ENCODE measurements around the gene PARP8.
"Not testable (repeated sequence)": the region's sequence is repeated elsewhere in the genome, so short reads cannot be mapped to it uniquely, and the experiment has no call there.

PARP8 gene

DNA sequence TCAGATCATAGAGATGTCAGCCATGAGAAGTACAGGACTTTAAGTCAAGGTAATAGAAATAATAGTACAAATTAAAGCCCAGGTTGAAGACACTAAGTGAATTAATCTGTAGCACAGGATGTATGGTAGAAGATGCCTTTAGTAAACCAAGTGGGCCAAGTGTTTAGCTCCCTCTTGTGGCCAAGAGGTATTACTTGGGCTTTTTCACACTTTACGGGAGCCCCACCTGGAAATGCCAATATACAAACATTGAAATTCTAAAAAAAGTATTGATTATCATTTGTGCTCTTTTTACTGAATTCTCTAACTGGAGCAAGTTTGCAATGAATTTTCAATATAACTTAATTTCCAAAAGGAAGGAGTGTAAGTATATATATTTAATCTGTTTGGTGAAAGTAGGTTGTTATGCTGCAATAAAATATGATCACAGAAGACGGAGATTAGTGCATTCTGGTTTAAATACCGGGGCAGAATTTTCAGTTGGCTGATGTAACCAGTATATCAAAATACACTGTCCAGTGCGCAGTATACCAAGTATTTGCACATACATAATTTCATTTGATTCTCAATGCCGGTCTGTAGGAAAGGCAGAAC, 84.7 kb downstream of the PARP8 start:
- H3K27me3 ChIP-seq (ENCODE audit: low read depth) = no peaks in the 10 kb centered on the region
- peak; percentile 32 to 51 for DNase-seq (ENCODE audit: low spot score in 2 of 2)
- H3K36me3 ChIP-seq (replicated peaks) = no peaks in the 10 kb centered on the region
- H3K4me1 ChIP-seq = no peaks in the 10 kb centered on the region
- no peak overlapping the region for H3K4me3 ChIP-seq
- in situ Hi-C loops (cut with MboI; ENCODE audit: low sequenced_read_pairs) = no loop called here
- H3K9me3 ChIP-seq = no peaks in the 10 kb centered on the region

DNA sequence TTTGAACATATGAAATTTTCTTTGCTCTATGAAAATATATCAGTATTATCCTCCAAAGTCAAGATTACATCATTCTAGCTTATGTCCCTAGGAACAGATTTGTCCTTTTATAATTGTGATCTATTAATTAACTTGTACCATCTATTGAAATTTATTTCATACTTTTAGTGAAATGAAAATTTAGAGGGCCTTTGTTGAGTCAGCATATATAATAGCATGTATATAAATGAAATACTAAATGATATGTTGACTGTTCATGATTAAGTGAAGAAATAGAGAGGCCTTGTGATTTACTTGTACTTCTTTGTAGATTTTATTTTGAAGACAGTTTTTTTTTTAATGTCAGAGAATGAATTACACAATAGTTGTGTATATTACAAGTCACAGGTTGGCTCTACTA, 86.4 kb downstream of the PARP8 start:
- in situ Hi-C loops (cut with MboI; ENCODE audit: low sequenced_read_pairs) = no loop called here
- Histone ChIP-seq H3K4me3 (no peak overlapping the region), H3K36me3 (replicated peaks) (no peaks in the 10 kb centered on the region), H3K27me3 (ENCODE audit: low read depth) (no peaks in the 10 kb centered on the region), H3K4me1 (no peaks in the 10 kb centered on the region), H3K9me3 (no peaks in the 10 kb centered on the region)
- DNase-seq (ENCODE audit: low spot score in 2 of 2) = no peak

DNA sequence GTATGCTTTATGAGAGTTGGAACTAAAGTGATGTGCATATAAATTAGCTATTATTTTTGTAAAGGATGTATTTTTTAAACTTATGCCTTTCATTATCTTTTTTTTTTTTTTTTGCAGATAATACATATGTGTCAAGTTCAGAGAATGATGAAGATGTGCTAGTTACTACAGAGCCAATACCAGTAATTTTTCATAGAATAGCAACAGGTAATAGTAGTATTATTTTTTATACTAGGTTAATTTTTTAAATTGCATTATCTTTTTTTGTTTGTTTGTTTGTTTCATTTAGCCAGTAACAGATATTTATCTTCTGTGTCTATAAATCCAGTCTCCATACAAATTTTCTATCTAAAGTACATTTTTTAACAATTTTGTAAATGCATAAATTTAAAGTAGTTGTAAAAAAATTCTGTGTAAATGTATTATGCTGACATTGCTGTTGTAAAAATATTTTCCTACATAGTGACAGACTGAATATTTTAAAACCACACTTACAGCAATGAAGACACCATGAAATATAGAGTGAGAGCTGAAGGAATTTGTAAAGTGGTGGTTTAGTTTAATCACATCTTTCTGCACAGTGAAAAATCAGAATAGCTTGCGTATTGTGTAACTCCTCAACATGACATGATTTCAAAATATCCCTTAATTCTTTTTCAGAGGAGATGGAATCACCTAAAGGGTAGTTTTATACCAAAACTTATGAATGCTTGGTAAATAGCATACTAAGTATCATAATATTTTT, 93.3 kb downstream of the PARP8 start:
- Histone ChIP-seq H3K4me3 (no peak overlapping the region), H3K27me3 (ENCODE audit: low read depth) (no peaks in the 10 kb centered on the region), H3K9me3 (no peaks in the 10 kb centered on the region), H3K36me3 (replicated peaks) (no peaks in the 10 kb centered on the region), H3K4me1 (no peaks in the 10 kb centered on the region)
- no peak for DNase-seq (ENCODE audit: low spot score in 2 of 2)
- in situ Hi-C loops (cut with MboI; ENCODE audit: low sequenced_read_pairs) = no loop called here

DNA sequence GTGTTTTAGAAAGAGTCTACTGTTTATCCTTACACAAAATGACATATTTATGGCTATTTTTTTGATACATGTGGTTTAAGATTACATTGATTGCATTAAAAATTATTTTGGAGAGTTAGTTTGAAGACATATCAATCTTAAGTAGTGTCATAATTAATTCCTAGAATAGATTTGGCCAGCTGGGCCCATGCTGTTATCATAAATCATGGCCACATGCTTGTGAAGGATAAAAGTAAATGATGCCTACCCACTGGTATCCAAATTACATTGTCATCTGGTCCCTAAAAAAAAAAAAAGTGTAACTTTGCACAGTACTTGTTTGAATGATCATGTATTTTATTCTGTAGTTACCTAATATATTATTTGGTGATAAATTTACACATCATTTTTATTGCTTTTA, 96.9 kb downstream of the PARP8 start:
- H3K4me1 ChIP-seq = no peaks in the 10 kb centered on the region
- no peaks in the 10 kb centered on the region for H3K27me3 ChIP-seq (ENCODE audit: low read depth)
- H3K36me3 ChIP-seq (replicated peaks) = no peaks in the 10 kb centered on the region
- DNase-seq (ENCODE audit: low spot score in 2 of 2) = no peak
- no peaks in the 10 kb centered on the region for H3K9me3 ChIP-seq
- no peak overlapping the region for H3K4me3 ChIP-seq
- in situ Hi-C loops (cut with MboI; ENCODE audit: low sequenced_read_pairs) = no loop called here

DNA sequence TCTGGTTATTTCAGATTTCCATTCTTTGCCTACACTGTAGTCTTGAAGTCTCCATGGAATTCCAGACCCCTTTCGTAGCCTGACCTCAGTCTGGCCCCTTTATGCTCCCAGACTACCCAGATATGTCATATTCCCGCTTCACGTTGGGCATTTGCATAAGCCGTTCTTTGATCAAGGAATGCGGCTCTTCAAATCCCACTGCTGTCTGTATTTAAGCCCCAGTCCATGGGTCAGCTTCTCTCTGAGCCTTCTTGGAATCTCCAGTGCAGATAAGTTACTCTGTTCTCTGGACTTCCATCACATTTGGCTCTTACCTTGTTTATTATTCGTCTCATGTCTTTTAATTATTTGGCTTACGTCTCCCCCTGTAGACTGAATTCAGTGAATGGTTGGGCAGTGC, 97.4 kb downstream of the PARP8 start:
- peak; percentile 34 to 43 for DNase-seq (ENCODE audit: low spot score in 2 of 2)
- Histone ChIP-seq H3K4me1 (no peaks in the 10 kb centered on the region), H3K36me3 (replicated peaks) (no peaks in the 10 kb centered on the region), H3K27me3 (ENCODE audit: low read depth) (no peaks in the 10 kb centered on the region), H3K9me3 (no peaks in the 10 kb centered on the region), H3K4me3 (no peak overlapping the region)
- in situ Hi-C loops (cut with MboI; ENCODE audit: low sequenced_read_pairs) = no loop called here

DNA sequence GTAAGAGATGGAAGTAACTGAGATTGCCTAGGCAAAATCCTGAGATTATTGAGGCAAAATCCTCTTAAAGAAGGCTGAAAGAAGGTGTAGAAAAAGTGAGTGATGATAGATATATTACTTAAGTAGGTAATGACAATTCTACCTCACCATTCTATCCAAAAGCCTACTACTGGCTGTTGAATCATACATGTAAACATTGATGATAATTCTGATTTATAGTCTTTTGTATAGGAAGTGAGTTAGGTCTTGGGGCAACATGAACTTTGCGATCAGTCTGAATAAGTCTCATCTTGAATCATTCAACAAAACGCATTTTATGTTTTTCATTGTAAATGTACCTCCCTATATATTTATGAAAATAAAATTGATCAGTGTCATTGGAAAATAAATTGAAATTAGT, 99.6 kb downstream of the PARP8 start:
- DNase-seq (ENCODE audit: low spot score in 2 of 2) = no peak
- Histone ChIP-seq H3K4me3 (no peak overlapping the region), H3K27me3 (ENCODE audit: low read depth) (no peaks in the 10 kb centered on the region), H3K4me1 (no peaks in the 10 kb centered on the region), H3K36me3 (replicated peaks) (no peaks in the 10 kb centered on the region), H3K9me3 (no peaks in the 10 kb centered on the region)
- in situ Hi-C loops (cut with MboI; ENCODE audit: low sequenced_read_pairs) = no loop called here

DNA sequence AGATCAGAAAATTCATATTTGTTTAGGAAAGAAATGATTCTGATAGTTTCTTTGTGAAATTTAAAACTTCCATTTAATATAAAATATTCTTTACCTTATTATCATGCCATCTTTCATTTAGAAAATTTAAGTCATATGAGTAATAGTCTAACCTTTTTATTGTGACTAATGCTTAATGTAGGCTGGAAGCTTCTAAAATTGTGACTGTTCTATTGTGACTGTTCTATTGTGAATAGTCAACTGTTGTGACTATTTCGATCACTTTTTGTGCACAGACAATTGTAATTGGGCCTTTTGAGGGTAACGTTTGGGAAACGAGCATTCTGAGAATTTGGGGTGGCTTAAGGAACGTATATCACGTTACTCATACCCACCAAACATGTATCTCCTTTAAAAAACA, 100.0 kb downstream of the PARP8 start:
- no peaks in the 10 kb centered on the region for H3K4me1 ChIP-seq
- in situ Hi-C loops (cut with MboI; ENCODE audit: low sequenced_read_pairs) = no loop called here
- H3K9me3 ChIP-seq = no peaks in the 10 kb centered on the region
- H3K4me3 ChIP-seq = no peak overlapping the region
- DNase-seq (ENCODE audit: low spot score in 2 of 2) = no peak
- H3K36me3 ChIP-seq (replicated peaks) = no peaks in the 10 kb centered on the region
- no peaks in the 10 kb centered on the region for H3K27me3 ChIP-seq (ENCODE audit: low read depth)

DNA sequence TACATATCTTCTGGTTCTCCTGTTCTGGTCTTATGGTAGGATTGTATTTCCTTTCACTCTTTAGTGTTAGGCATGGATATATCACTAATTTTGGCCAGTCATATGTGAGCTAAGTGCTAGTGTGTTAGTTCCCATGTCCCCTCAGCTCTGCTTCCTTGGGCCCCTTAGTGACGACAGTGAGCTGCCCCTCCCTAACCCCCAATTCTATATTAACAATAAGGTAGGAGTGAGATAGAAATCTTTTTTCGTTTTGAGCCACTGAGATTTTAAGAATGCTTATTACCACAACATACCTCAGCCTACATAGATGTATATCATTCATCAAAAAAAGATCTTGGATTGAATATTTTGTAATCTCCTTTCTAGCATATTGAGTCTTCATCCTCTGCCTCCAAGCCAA, 100.5 kb downstream of the PARP8 start:
- in situ Hi-C loops (cut with MboI; ENCODE audit: low sequenced_read_pairs) = no loop called here
- no peak for DNase-seq (ENCODE audit: low spot score in 2 of 2)
- H3K9me3 ChIP-seq = no peaks in the 10 kb centered on the region
- no peaks in the 10 kb centered on the region for H3K4me1 ChIP-seq
- no peaks in the 10 kb centered on the region for H3K36me3 ChIP-seq (replicated peaks)
- no peak overlapping the region for H3K4me3 ChIP-seq
- H3K27me3 ChIP-seq (ENCODE audit: low read depth) = no peaks in the 10 kb centered on the region

DNA sequence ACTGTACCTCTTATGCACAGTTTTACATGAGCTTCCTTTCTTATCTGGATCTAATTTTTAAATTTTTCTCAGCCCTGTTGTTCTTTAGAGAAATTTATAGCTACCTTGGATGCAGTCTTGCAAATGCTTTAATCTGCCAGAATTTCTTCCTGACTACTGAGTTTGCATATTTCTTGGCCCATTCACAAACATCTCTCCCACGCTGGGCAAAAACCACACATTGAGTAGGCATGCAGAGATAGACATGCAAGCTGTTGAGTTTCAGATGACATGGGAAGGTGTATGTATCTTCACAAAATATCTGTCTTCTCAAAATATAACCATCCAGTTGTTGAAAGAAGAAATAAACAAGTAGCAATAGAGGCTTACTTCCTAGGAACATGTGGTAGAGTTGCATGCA, 101.2 kb downstream of the PARP8 start:
- no peaks in the 10 kb centered on the region for H3K4me1 ChIP-seq
- no peak for DNase-seq (ENCODE audit: low spot score in 2 of 2)
- H3K27me3 ChIP-seq (ENCODE audit: low read depth) = no peaks in the 10 kb centered on the region
- in situ Hi-C loops (cut with MboI; ENCODE audit: low sequenced_read_pairs) = no loop called here
- no peaks in the 10 kb centered on the region for H3K36me3 ChIP-seq (replicated peaks)
- H3K4me3 ChIP-seq = no peak overlapping the region
- no peaks in the 10 kb centered on the region for H3K9me3 ChIP-seq

DNA sequence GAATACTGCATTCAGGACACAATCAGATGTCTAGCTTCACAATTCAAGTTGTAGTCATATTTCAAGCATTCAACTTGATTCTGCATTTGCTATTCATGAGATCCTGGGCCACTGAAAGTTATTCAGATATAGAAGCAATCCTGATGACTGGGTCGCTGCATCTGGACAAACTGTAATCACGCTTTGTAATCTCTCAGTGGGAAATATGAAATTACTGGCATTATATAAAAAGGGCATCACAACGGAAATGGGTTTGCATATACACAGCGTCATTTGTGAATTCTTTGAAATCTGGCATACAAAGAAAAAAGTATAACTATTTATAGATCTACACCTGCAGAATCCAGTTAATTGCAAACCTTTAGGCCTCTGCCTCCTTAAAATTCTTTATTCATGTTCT, 102.2 kb downstream of the PARP8 start:
- H3K4me1 ChIP-seq = no peaks in the 10 kb centered on the region
- no peaks in the 10 kb centered on the region for H3K27me3 ChIP-seq (ENCODE audit: low read depth)
- in situ Hi-C loops (cut with MboI; ENCODE audit: low sequenced_read_pairs) = no loop called here
- no peaks in the 10 kb centered on the region for H3K9me3 ChIP-seq
- H3K36me3 ChIP-seq (replicated peaks) = no peaks in the 10 kb centered on the region
- DNase-seq (ENCODE audit: low spot score in 2 of 2) = no peak
- H3K4me3 ChIP-seq = no peak overlapping the region

DNA sequence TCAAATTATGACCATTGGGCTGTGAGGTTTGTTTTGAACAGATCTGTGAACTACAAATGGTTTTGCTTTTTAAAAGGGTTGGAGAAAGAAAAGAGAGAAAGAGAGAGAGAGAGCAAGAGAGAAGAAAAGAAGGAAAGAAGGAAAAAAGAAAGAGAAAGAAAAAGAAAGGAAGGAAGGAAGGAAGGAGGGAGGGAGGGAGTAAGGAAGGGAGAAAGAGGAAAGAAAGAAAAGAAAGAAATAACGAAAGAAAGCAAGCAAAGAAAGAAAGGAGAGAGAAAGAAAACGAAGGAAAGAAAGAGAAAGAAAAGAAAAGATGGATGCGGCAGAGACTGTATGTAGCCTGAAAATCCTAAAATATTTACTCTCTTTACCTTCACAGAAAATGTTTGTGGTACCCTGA, 104.0 kb downstream of the PARP8 start:
- DNase-seq (ENCODE audit: low spot score in 2 of 2) = no peak
- Histone ChIP-seq H3K36me3 (replicated peaks) (no peaks in the 10 kb centered on the region), H3K4me3 (no peak overlapping the region), H3K4me1 (no peaks in the 10 kb centered on the region), H3K9me3 (no peaks in the 10 kb centered on the region), H3K27me3 (ENCODE audit: low read depth) (no peaks in the 10 kb centered on the region)
- in situ Hi-C loops (cut with MboI; ENCODE audit: low sequenced_read_pairs) = no loop called here

DNA sequence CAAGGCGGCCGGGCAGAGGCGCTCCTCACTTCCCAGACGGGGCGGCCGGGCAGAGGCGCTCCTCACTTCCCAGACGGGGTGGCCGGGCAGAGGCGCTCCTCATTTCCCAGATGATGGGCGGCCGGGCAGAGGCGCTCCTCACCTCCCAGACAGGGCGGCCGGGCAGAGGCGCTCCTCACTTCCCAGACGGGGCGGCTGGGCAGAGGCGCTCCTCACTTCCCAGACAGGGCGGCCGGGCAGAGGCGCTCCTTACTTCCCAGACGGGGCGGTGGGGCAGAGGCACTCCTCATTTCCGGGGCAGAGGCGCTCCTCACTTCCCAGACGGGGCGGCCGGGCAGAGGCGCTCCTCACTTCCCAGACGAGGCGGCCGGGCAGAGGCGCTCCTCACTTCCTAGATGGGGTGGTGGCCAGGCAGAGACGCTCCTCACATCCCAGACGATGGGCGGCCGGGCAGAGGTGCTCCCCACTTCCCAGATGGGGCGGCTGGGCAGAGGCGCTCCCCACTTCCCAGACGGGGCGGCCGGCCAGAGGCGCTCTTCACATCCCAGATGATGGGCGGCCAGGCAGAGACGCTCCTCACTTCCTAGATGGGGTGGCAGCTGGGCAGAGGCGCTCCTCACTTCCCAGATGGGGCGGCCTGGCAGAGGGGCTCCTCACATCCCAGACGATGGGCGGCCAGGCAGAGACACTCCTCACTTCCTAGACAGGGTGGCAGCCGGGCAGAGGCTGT, 108.2 kb downstream of the PARP8 start:
- in situ Hi-C loops (cut with MboI; ENCODE audit: low sequenced_read_pairs); H3K36me3 ChIP-seq (replicated peaks); H3K9me3 ChIP-seq; H3K27me3 ChIP-seq (ENCODE audit: low read depth); DNase-seq (ENCODE audit: low spot score in 2 of 2); H3K4me1 ChIP-seq; H3K4me3 ChIP-seq: not testable (repeated sequence)

DNA sequence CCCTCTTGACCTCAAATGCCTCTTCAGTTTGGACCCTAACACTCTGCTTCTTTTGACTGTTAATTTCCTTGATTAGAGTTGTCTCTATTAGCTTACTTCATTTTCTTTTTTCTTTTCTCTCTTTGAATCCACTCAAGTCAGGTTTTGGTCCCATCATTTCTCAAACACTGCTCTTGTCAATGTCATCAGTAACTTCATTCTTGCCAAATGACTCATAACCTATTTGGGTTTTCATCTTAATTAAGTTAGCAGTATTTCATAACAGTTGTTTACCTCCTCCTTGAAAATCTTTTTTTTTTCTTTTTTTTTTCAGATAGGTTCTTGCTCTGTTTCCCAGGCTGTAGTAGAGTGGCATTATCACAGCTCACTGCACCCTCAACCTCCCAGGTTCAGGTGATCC, 119.6 kb downstream of the PARP8 start:
- H3K36me3 ChIP-seq (replicated peaks) = no peaks in the 10 kb centered on the region
- in situ Hi-C loops (cut with MboI; ENCODE audit: low sequenced_read_pairs) = no loop called here
- H3K9me3 ChIP-seq = no peaks in the 10 kb centered on the region
- DNase-seq (ENCODE audit: low spot score in 2 of 2) = no peak
- H3K4me1 ChIP-seq = no peaks in the 10 kb centered on the region
- no peak overlapping the region for H3K4me3 ChIP-seq
- H3K27me3 ChIP-seq (ENCODE audit: low read depth) = no peaks in the 10 kb centered on the region

DNA sequence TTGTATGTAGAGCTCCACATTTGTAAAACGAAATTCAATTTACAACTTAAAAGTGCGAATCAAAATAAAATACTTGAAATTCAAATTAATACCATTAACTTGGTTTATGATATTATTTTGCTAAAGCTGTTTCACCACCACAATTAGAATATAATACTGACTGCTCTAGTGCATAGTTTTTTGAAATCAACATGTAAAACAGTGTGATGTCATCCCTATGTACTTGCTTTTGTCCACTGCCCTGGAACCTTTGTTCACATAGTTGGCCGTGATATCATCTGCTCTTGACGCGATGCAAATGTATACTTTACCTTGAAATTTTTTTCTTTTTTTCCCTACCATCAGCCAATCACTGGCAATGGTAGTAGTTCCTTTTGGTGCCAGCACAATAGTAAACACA, 125.4 kb downstream of the PARP8 start:
- DNase-seq (ENCODE audit: low spot score in 2 of 2) = no peak
- in situ Hi-C loops (cut with MboI; ENCODE audit: low sequenced_read_pairs) = no loop called here
- Histone ChIP-seq H3K36me3 (replicated peaks) (no peaks in the 10 kb centered on the region), H3K27me3 (ENCODE audit: low read depth) (no peaks in the 10 kb centered on the region), H3K4me3 (no peak overlapping the region), H3K9me3 (no peaks in the 10 kb centered on the region), H3K4me1 (no peaks in the 10 kb centered on the region)
